HG02970 (cell line): ENCODE data around the gene GIGYF1.
A peak's percentile ranks its signal among the peaks of the same experiment; 100 is the strongest.
"Not testable (repeated sequence)": the region's sequence is repeated elsewhere in the genome, so short reads cannot be mapped to it uniquely, and the experiment has no call there.

ENCODE experiments used
- ATAC-seq: cut with Tn5 transposase; IDR thresholded peaks from one replicate; pipeline ENCODE4 v1.9.1; 2021; ENCODE audit warnings: mild to moderate bottlenecking, moderate library complexity, moderate number of reproducible peaks; ENCODE audit not compliant: unreplicated experiment, low FRiP score

GIGYF1 gene

GRCh38 chr7:100694098-100694745, at the start of gene GIGYF1:
Gene GIGYF1, minus strand, starts transcription at chr7:100694250. Its CDS starts 6,012 bp downstream, at chr7:100688238.
- peak; percentile 50 for ATAC-seq

- ATAC-seq, result no peak
These were observed 45.9 kb upstream of the GIGYF1 start for GRCh38 chr7:100739934-100740333.

GRCh38 chr7:100736671-100737070, 42.6 kb upstream of the GIGYF1 start:
- no peak for ATAC-seq

GRCh38 chr7:100735730-100736129, 41.7 kb upstream of the GIGYF1 start:
- no peak for ATAC-seq

- ATAC-seq, result no peak
These were observed 38.0 kb upstream of the GIGYF1 start for GRCh38 chr7:100731937-100732636.

- ATAC-seq, result no peak
These were observed 36.2 kb upstream of the GIGYF1 start for GRCh38 chr7:100730136-100730800.

- ATAC-seq, result no peak
These were observed 34.1 kb upstream of the GIGYF1 start for GRCh38 chr7:100728196-100728595.

- ATAC-seq, result no peak
These were observed 33.1 kb upstream of the GIGYF1 start for GRCh38 chr7:100726996-100727761.

- ATAC-seq, result not testable (repeated sequence)
These were observed 30.3 kb upstream of the GIGYF1 start for GRCh38 chr7:100724364-100724763.

GRCh38 chr7:100723732-100724275, 29.8 kb upstream of the GIGYF1 start:
- no peak for ATAC-seq

- ATAC-seq, result no peak
These were observed 28.6 kb upstream of the GIGYF1 start for GRCh38 chr7:100722480-100723212.

- ATAC-seq, result no peak
These were observed 27.4 kb upstream of the GIGYF1 start for GRCh38 chr7:100721505-100721812.

GRCh38 chr7:100720671-100721504, 26.8 kb upstream of the GIGYF1 start:
- no peak for ATAC-seq

GRCh38 chr7:100720279-100720670, 26.2 kb upstream of the GIGYF1 start, which contains the start of gene EPO:
Gene EPO, plus strand, starts transcription at chr7:100720468. Its CDS starts 513 bp downstream, at chr7:100720981.
- no peak for ATAC-seq

GRCh38 chr7:100719523-100720278, 25.7 kb upstream of the GIGYF1 start:
- ATAC-seq, result no peak

- ATAC-seq, result not testable (repeated sequence)
These were observed 23.0 kb upstream of the GIGYF1 start for GRCh38 chr7:100717073-100717472.

GRCh38 chr7:100714725-100715124, 20.7 kb upstream of the GIGYF1 start:
- no peak for ATAC-seq

GRCh38 chr7:100711369-100711768, 17.3 kb upstream of the GIGYF1 start:
- no peak for ATAC-seq
